ENCODE results near the gene KIF22. TPM values are rescaled to one million over a fixed set of nuclear protein-coding genes. Genes with fewer than 3 reads are reported as not detected.

Gene KIF22
- total RNA-seq, 1 donor from 2014 or later, result 14.3 TPM

GRCh38 chr16:29834079-29834478 is 43.5 kb downstream of the KIF22 start:
- H3K9ac ChIP-seq (ENCODE audit: low read length), result no peak overlapping the region
- H3K4me3 ChIP-seq (ENCODE audit: insufficient read depth, low read depth, low read length), result no peak overlapping the region
- Mint-ChIP-seq H3K27me3 (ENCODE audit: low read depth, unreplicated experiment) (peaks cover 2% of the 10 kb centered on the region), H3K9me3 (ENCODE audit: unreplicated experiment) (peaks cover 2% of the 10 kb centered on the region), H3K27ac (ENCODE audit: unreplicated experiment) (no peak overlapping the region), H3K4me3 (ENCODE audit: unreplicated experiment) (no peak overlapping the region), H3K4me1 (ENCODE audit: low read depth, unreplicated experiment) (peaks cover 4% of the 10 kb centered on the region), H3K36me3 (ENCODE audit: low read depth, unreplicated experiment) (peaks cover 23% of the 10 kb centered on the region)
- FAIRE-seq (no peak), DNase-seq (ENCODE audit: low read depth) (no peak)
- no peak for TF ChIP-seq EZH2 (IDR thresholded peaks at IDR 0.05; ENCODE audit: insufficient read depth, low read length)
- TF ChIP-seq CTCF (IDR thresholded peaks at IDR 0.05; ENCODE audit: insufficient read depth, low read depth, low read length), result no peak
- no peaks in the 10 kb centered on the region for H3K4me1 ChIP-seq (ENCODE audit: insufficient read depth, low read length)
- H3K27ac ChIP-seq (ENCODE audit: low read depth, low read length), result no peak overlapping the region
- no peak overlapping the region for H2AFZ ChIP-seq (ENCODE audit: low read depth, low read length)
- H3K36me3 ChIP-seq (ENCODE audit: insufficient read depth, low read length), result peaks cover 23% of the 10 kb centered on the region
- H3K4me2 ChIP-seq (ENCODE audit: low read length), result no peak overlapping the region
- H3K9me3 ChIP-seq (ENCODE audit: insufficient read depth, low read depth, low read length), result no peaks in the 10 kb centered on the region
- H3K27me3 ChIP-seq (ENCODE audit: insufficient read depth, low read length), result no peaks in the 10 kb centered on the region
- peaks cover 33% of the 10 kb centered on the region for H4K20me1 ChIP-seq (ENCODE audit: insufficient read depth, low read length)
- H3K79me2 ChIP-seq (ENCODE audit: insufficient read depth, low read length), result peaks cover 19% of the 10 kb centered on the region

GRCh38 chr16:29835926-29836325 is 45.4 kb downstream of the KIF22 start:
- H3K36me3 Mint-ChIP-seq (ENCODE audit: low read depth, unreplicated experiment), result peaks cover 22% of the 10 kb centered on the region
- Histone ChIP-seq H3K27me3 (ENCODE audit: insufficient read depth, low read length) (no peaks in the 10 kb centered on the region), H3K4me3 (ENCODE audit: insufficient read depth, low read depth, low read length) (no peak overlapping the region), H3K9ac (ENCODE audit: low read length) (no peak overlapping the region), H3K9me3 (ENCODE audit: insufficient read depth, low read depth, low read length) (no peaks in the 10 kb centered on the region), H3K36me3 (ENCODE audit: insufficient read depth, low read length) (peaks cover 29% of the 10 kb centered on the region), H3K4me1 (ENCODE audit: insufficient read depth, low read length) (no peaks in the 10 kb centered on the region), H3K79me2 (ENCODE audit: insufficient read depth, low read length) (peaks cover 5% of the 10 kb centered on the region), H3K27ac (ENCODE audit: low read depth, low read length) (no peak overlapping the region), H2AFZ (ENCODE audit: low read depth, low read length) (no peak overlapping the region), H4K20me1 (ENCODE audit: insufficient read depth, low read length) (peaks cover 19% of the 10 kb centered on the region), H3K4me2 (ENCODE audit: low read length) (no peak overlapping the region)
- peaks cover 2% of the 10 kb centered on the region for H3K9me3 Mint-ChIP-seq (ENCODE audit: unreplicated experiment)
- H3K4me3 Mint-ChIP-seq (ENCODE audit: unreplicated experiment), result no peak overlapping the region
- DNase-seq (ENCODE audit: low read depth), result no peak
- no peak for FAIRE-seq
- TF ChIP-seq EZH2 (IDR thresholded peaks at IDR 0.05; ENCODE audit: insufficient read depth, low read length) (no peak), CTCF (IDR thresholded peaks at IDR 0.05; ENCODE audit: insufficient read depth, low read depth, low read length) (no peak)
- no peak overlapping the region for H3K27ac Mint-ChIP-seq (ENCODE audit: unreplicated experiment)
- no peaks in the 10 kb centered on the region for H3K27me3 Mint-ChIP-seq (ENCODE audit: low read depth, unreplicated experiment)
- peaks cover 4% of the 10 kb centered on the region for H3K4me1 Mint-ChIP-seq (ENCODE audit: low read depth, unreplicated experiment)

- H3K4me1 ChIP-seq (ENCODE audit: insufficient read depth, low read length), result no peaks in the 10 kb centered on the region
- H3K4me1 Mint-ChIP-seq (ENCODE audit: low read depth, unreplicated experiment), result peaks cover 4% of the 10 kb centered on the region
- peaks cover 2% of the 10 kb centered on the region for H3K9me3 Mint-ChIP-seq (ENCODE audit: unreplicated experiment)
- no peak overlapping the region for H3K4me3 Mint-ChIP-seq (ENCODE audit: unreplicated experiment)
- FAIRE-seq (no peak), DNase-seq (ENCODE audit: low read depth) (no peak)
- TF ChIP-seq CTCF (IDR thresholded peaks at IDR 0.05; ENCODE audit: insufficient read depth, low read depth, low read length) (no peak), EZH2 (IDR thresholded peaks at IDR 0.05; ENCODE audit: insufficient read depth, low read length) (no peak)
- no peaks in the 10 kb centered on the region for H3K9me3 ChIP-seq (ENCODE audit: insufficient read depth, low read depth, low read length)
- no peak overlapping the region for H3K27ac Mint-ChIP-seq (ENCODE audit: unreplicated experiment)
- no peak overlapping the region for H3K4me3 ChIP-seq (ENCODE audit: insufficient read depth, low read depth, low read length)
- peaks cover 18% of the 10 kb centered on the region for H4K20me1 ChIP-seq (ENCODE audit: insufficient read depth, low read length)
- no peak overlapping the region for H3K4me2 ChIP-seq (ENCODE audit: low read length)
- H2AFZ ChIP-seq (ENCODE audit: low read depth, low read length), result no peak overlapping the region
- peaks cover 29% of the 10 kb centered on the region for H3K36me3 ChIP-seq (ENCODE audit: insufficient read depth, low read length)
- no peak overlapping the region for H3K9ac ChIP-seq (ENCODE audit: low read length)
- H3K36me3 Mint-ChIP-seq (ENCODE audit: low read depth, unreplicated experiment), result peaks cover 21% of the 10 kb centered on the region
- no peaks in the 10 kb centered on the region for H3K27me3 ChIP-seq (ENCODE audit: insufficient read depth, low read length)
- no peak overlapping the region for H3K27ac ChIP-seq (ENCODE audit: low read depth, low read length)
- no peaks in the 10 kb centered on the region for H3K27me3 Mint-ChIP-seq (ENCODE audit: low read depth, unreplicated experiment)
- H3K79me2 ChIP-seq (ENCODE audit: insufficient read depth, low read length), result peaks cover 1% of the 10 kb centered on the region
Measured at GRCh38 chr16:29836623-29837022, 46.1 kb downstream of the KIF22 start.

All from astrocyte (in vitro differentiated cells and primary cell).